ENCODE measurements around the gene CDC42EP5.

Gene CDC42EP5

GRCh38 chr19:54425382-54425723 lies 47.7 kb downstream of the CDC42EP5 start:
- no peaks in the 10 kb centered on the region for H3K36me3 ChIP-seq (ENCODE audit: control insufficient read depth, insufficient read depth, low read length)
- no peak overlapping the region for H3K4me3 ChIP-seq (replicated peaks; ENCODE audit: low read depth, low read length)
- TF ChIP-seq CTCF (IDR thresholded peaks at IDR 0.05; ENCODE audit: insufficient read depth, low read length, poor library complexity, severe bottlenecking) = no peak
- no peak for DNase-seq (ENCODE audit: extremely low read depth, insufficient read length)
- H3K27me3 ChIP-seq (replicated peaks; ENCODE audit: control insufficient read depth, insufficient read depth, low read length) = no peaks in the 10 kb centered on the region; the same call in 1 of the 2 replicates

- no peak for DNase-seq (ENCODE audit: extremely low read depth, insufficient read length)
- Histone ChIP-seq H3K4me3 (replicated peaks; ENCODE audit: low read depth, low read length) (no peak overlapping the region), H3K27me3 (replicated peaks; ENCODE audit: control insufficient read depth, insufficient read depth, low read length) (no peaks in the 10 kb centered on the region; the same call in 1 of the 2 replicates), H3K36me3 (ENCODE audit: control insufficient read depth, insufficient read depth, low read length) (no peaks in the 10 kb centered on the region)
- TF ChIP-seq CTCF (IDR thresholded peaks at IDR 0.05; ENCODE audit: insufficient read depth, low read length, poor library complexity, severe bottlenecking) = no peak
These were observed 48.3 kb downstream of the CDC42EP5 start for GRCh38 chr19:54424660-54425381.

- no peaks in the 10 kb centered on the region; the same call in 1 of the 2 replicates for H3K27me3 ChIP-seq (replicated peaks; ENCODE audit: control insufficient read depth, insufficient read depth, low read length)
- TF ChIP-seq CTCF (IDR thresholded peaks at IDR 0.05; ENCODE audit: insufficient read depth, low read length, poor library complexity, severe bottlenecking) = no peak
- H3K4me3 ChIP-seq (replicated peaks; ENCODE audit: low read depth, low read length) = no peak overlapping the region
- DNase-seq (ENCODE audit: extremely low read depth, insufficient read length) = no peak
- H3K36me3 ChIP-seq (ENCODE audit: control insufficient read depth, insufficient read depth, low read length) = no peaks in the 10 kb centered on the region
These were observed 48.9 kb downstream of the CDC42EP5 start for GRCh38 chr19:54424201-54424600.

GRCh38 chr19:54422136-54422535 lies 51.0 kb downstream of the CDC42EP5 start:
- Histone ChIP-seq H3K4me3 (replicated peaks; ENCODE audit: low read depth, low read length) (no peak overlapping the region), H3K36me3 (ENCODE audit: control insufficient read depth, insufficient read depth, low read length) (no peaks in the 10 kb centered on the region), H3K27me3 (replicated peaks; ENCODE audit: control insufficient read depth, insufficient read depth, low read length) (no peaks in the 10 kb centered on the region; the same call in 1 of the 2 replicates)
- DNase-seq (ENCODE audit: extremely low read depth, insufficient read length) = no peak
- no peak for TF ChIP-seq CTCF (IDR thresholded peaks at IDR 0.05; ENCODE audit: insufficient read depth, low read length, poor library complexity, severe bottlenecking)

GRCh38 chr19:54421521-54421920 lies 51.6 kb downstream of the CDC42EP5 start:
- Histone ChIP-seq H3K4me3 (replicated peaks; ENCODE audit: low read depth, low read length) (no peak overlapping the region), H3K36me3 (ENCODE audit: control insufficient read depth, insufficient read depth, low read length) (no peaks in the 10 kb centered on the region), H3K27me3 (replicated peaks; ENCODE audit: control insufficient read depth, insufficient read depth, low read length) (no peaks in the 10 kb centered on the region; the same call in 1 of the 2 replicates)
- no peak for DNase-seq (ENCODE audit: extremely low read depth, insufficient read length)
- no peak for TF ChIP-seq CTCF (IDR thresholded peaks at IDR 0.05; ENCODE audit: insufficient read depth, low read length, poor library complexity, severe bottlenecking)

- no peaks in the 10 kb centered on the region for H3K36me3 ChIP-seq (ENCODE audit: control insufficient read depth, insufficient read depth, low read length)
- no peak overlapping the region for H3K4me3 ChIP-seq (replicated peaks; ENCODE audit: low read depth, low read length)
- no peaks in the 10 kb centered on the region; the same call in 1 of the 2 replicates for H3K27me3 ChIP-seq (replicated peaks; ENCODE audit: control insufficient read depth, insufficient read depth, low read length)
- no peak for TF ChIP-seq CTCF (IDR thresholded peaks at IDR 0.05; ENCODE audit: insufficient read depth, low read length, poor library complexity, severe bottlenecking)
- no peak for DNase-seq (ENCODE audit: extremely low read depth, insufficient read length)
These were observed 52.0 kb downstream of the CDC42EP5 start for GRCh38 chr19:54421169-54421516.

Measured in GM06990 (cell line).